HG02943 (cell line): ENCODE data around the gene CEP250.

Experiments used
- ATAC-seq: cut with Tn5 transposase; IDR thresholded peaks from one replicate; pipeline ENCODE4 v1.9.1; 2021; ENCODE audit warnings: mild to moderate bottlenecking, low read depth, moderate library complexity; ENCODE audit not compliant: unreplicated experiment

CEP250 gene

GRCh38 chr20:35559042-35559693, 103.8 kb downstream of the CEP250 start:
- ATAC-seq, result no peak

GRCh38 chr20:35560105-35560511, 104.7 kb downstream of the CEP250 start:
- no peak for ATAC-seq

GRCh38 chr20:35560541-35560940, 105.1 kb downstream of the CEP250 start:
- no peak for ATAC-seq

GRCh38 chr20:35561268-35561667, 105.9 kb downstream of the CEP250 start:
- no peak for ATAC-seq

- no peak for ATAC-seq
These were observed 106.3 kb downstream of the CEP250 start for GRCh38 chr20:35561671-35562070.

GRCh38 chr20:35562541-35563110, 107.2 kb downstream of the CEP250 start:
- no peak for ATAC-seq

- no peak for ATAC-seq
These were observed 108.4 kb downstream of the CEP250 start for GRCh38 chr20:35563834-35564233.

GRCh38 chr20:35564905-35565304, 109.5 kb downstream of the CEP250 start:
- no peak for ATAC-seq

- no peak for ATAC-seq
These were observed 113.2 kb downstream of the CEP250 start for GRCh38 chr20:35568645-35569044.
